Measurements from ENCODE around the gene GRID2. TPM values are rescaled to one million over a fixed set of nuclear protein-coding genes. Genes with fewer than 3 reads are reported as not detected.

Gene GRID2
- total RNA-seq, 1 donor from 2014 or later, result not detected

GRCh38 chr4:93495346-93495745, 1191.6 kb downstream of the GRID2 start:
- DNase-seq (ENCODE audit: low read depth in 2 of 2), result no peak

- DNase-seq (ENCODE audit: low read depth in 2 of 2), result no peak
Measured at GRCh38 chr4:93501244-93501643, 1197.5 kb downstream of the GRID2 start.

DNA sequence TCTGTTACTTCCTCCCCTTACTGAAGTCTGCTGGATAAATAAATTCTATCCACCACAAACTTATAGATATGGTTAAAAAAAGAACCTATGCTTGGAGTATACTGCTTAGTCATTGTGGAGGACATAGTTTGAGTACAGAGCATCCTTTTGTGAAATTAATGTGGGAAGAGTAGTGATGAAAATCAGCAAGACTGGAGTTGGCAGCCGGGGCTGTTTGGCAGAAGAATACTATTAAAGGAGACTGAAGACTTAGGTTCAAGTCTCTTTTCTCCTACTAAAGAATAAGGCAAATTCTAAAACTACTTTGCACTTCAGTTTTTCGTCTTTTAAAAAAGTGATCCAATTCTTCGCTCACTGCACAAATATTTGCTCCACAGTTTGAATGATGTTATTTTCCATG, 1198.2 kb downstream of the GRID2 start:
- DNase-seq (ENCODE audit: low read depth in 2 of 2), result no peak

- no peak for DNase-seq (ENCODE audit: low read depth in 2 of 2)
Measured at GRCh38 chr4:93502991-93503390, 1199.2 kb downstream of the GRID2 start.

- DNase-seq (ENCODE audit: low read depth in 2 of 2), result no peak
Measured at GRCh38 chr4:93513851-93514250, 1210.1 kb downstream of the GRID2 start.

GRCh38 chr4:93515208-93515607, 1211.4 kb downstream of the GRID2 start:
- no peak for DNase-seq (ENCODE audit: low read depth in 2 of 2)

- DNase-seq (ENCODE audit: low read depth in 2 of 2), result no peak
Measured at GRCh38 chr4:93529692-93530372, 1226.1 kb downstream of the GRID2 start.

DNA sequence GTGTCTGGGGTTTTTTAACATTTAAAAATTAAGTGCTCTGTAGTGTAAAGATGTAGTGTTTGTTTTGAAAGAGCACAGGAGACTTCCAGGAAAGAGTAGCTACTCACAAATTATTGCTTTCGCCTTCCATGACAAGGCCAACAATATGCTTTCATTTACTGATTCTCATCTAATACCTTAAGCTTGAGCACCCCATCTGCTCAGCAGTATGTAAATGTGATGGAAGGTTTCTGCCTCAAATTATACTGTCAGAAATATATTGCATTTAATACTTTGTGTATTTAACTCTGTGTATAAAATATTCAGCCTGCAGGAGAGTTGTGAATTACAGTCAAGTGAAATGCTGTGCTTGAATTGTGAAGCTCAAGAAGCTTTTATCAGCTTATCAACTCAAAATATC, 1228.5 kb downstream of the GRID2 start:
- no peak for DNase-seq (ENCODE audit: low read depth in 2 of 2)

- DNase-seq (ENCODE audit: low read depth in 2 of 2), result no peak
Measured at GRCh38 chr4:93540562-93540961, 1236.8 kb downstream of the GRID2 start.

DNA sequence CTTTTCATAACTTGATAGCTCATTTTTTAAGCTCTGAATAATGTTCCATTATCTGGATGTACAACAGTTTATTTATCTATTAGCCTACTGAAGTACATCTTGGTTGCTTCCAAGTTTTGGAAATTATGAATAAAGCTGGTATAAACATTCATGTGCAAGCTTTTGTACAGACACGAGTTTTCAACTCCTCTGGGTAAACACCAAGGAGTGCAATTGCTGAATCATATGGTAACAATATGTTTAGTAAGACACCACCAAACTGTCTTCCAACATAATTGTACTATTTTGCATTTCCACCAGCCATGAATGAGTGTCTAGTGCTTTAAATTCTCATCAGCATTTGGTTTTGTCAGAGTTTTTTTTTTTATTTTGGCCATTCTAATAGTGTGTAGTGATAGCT, 1258.1 kb downstream of the GRID2 start:
- DNase-seq (ENCODE audit: low read depth in 2 of 2), result no peak

DNA sequence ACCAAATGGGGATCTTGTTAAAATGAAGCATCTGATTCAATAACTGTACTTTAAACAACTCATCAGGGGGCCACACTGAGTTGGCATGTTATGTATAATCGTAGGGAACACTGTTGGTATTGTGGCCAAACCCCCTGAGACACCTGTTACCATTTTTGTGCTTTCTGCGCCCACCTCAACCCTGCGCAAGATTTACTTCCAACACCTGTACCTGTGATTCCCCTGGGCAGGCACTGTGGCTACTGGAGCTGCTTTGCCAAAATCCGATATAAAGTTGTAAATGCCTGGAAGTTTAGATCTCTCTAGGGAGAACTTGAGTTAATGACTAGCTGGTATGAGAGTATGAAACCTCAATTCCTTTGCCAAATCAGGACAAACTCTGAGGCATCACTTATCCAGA, 1265.0 kb downstream of the GRID2 start:
- no peak for DNase-seq (ENCODE audit: low read depth in 2 of 2)

- DNase-seq (ENCODE audit: low read depth in 2 of 2), result no peak
Measured at GRCh38 chr4:93573285-93573684, 1269.5 kb downstream of the GRID2 start.

GRCh38 chr4:93578942-93579341, 1275.2 kb downstream of the GRID2 start:
- DNase-seq (ENCODE audit: low read depth in 2 of 2), result no peak

GRCh38 chr4:93605163-93605562, 1301.4 kb downstream of the GRID2 start:
- DNase-seq (ENCODE audit: low read depth in 2 of 2), result no peak

DNA sequence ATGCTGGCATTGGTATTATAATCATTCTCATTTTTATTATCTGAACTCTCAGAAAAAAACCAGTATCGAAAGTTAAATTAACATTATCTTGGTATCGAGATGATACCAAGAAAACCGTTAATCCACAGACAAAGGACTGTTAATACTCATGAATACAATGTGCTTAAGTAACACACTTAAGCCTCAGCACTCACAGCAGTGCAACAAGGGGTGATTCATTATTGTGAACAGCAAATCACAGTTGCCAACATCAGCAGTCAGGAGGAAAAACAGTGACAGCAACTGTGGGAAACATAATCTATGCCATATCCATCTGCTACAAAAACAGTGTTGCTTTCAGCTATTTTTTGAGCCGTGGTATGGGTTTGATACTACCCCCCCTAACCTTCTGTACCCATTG, 1313.8 kb downstream of the GRID2 start:
- no peak for DNase-seq (ENCODE audit: low read depth in 2 of 2)

DNA sequence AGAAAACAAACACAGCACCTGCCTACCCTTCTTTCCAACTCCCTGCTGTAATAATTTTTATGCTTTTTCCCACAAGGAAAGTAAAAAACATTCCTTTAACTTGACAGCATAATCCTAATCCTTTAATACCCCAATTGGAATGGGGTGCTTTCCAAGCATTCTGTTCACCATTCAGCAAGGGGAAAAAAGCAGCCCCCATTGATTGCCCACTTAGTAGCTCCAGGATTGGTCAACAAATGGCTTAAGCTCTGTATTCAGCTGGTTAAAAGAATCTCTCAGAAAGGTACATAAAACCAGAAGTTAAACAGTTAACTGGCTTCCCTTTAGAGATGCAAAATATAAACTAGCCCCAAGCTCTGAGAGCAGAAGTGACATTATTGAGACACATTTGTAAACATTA, 1330.0 kb downstream of the GRID2 start:
- DNase-seq (ENCODE audit: low read depth in 2 of 2), result no peak

- no peak for DNase-seq (ENCODE audit: low read depth in 2 of 2)
Measured at GRCh38 chr4:93635943-93636342, 1332.2 kb downstream of the GRID2 start.

- no peak for DNase-seq (ENCODE audit: low read depth in 2 of 2)
Measured at GRCh38 chr4:93645120-93645519, 1341.4 kb downstream of the GRID2 start.

DNA sequence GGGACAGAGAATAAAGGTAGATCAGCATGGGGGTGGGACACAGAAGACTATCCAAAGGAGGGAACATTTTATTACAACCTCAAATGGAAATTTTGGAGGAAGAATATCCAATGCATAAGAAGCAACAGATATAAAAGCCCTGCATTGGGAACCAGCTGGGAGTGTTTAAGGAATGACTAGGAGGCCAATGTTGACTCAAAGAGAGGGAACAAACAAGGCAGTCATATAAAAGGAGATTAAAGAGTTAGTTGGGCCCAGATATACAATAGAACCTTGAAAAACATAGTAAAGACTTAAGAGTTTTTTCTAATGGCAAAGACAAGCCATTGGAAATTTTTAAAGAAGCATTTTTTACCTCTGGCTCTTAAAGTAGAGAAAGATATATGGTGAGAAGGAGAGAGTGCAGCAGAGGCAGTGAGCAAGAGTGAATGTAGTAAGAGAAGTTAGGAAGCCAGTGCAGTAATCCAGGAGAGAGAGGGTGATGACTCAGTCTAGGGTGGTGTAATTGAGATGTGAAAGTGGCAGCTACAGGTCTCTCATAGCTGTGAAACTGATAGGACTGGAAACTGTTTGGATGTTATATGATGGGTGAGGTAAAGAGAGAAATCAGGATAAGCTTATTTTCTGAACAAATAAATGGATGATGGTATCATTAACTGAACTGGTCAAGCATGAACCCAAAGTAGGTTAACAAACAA, 1342.6 kb downstream of the GRID2 start:
- DNase-seq (ENCODE audit: low read depth in 2 of 2), result no peak

GRCh38 chr4:93648258-93648657, 1344.5 kb downstream of the GRID2 start:
- DNase-seq (ENCODE audit: low read depth in 2 of 2), result no peak

GRCh38 chr4:93649828-93650227, 1346.1 kb downstream of the GRID2 start:
- no peak for DNase-seq (ENCODE audit: low read depth in 2 of 2)

DNA sequence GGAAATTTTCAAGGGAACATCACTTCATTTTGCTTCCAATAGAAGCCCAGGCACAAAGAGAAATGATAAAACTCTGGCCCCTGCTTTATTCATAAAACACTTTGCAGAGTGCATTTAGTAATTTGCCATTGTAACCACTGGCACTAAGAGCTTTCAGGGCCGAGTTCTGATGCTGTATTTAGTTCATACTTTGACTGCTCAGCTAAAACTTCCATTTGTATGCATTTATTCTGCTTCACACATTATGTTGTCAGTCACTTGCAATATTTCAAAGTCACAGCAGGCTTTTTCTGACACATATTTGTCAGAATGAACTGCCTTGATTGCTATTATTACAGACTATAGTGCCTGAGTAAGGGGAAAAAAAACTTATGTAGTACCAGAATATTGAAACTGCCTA, 1350.4 kb downstream of the GRID2 start:
- DNase-seq (ENCODE audit: low read depth in 2 of 2), result no peak

DNA sequence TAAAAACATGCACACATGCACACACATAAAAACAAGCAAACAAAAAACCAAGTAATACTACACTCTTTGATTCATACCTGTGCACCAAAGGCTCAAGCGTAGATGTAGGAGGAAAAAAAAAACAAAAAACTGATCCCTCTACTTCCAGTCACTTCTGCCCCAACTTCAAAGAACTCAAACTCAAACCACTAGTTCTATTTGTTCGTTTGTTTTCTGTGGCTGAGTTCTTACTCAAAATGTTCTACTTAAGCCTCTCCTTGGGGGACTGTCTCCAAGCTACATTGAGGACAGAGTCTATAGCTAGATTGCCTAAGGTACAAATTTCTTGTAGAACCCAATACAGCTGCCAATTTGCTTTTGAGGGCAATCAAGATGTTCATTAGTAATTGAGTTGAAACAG, 1353.8 kb downstream of the GRID2 start:
- DNase-seq (ENCODE audit: low read depth in 2 of 2), result no peak
